HG03575 (cell line): Measurements from ENCODE around the gene NFYC.

ENCODE experiments used
- ATAC-seq: cut with Tn5 transposase; IDR thresholded peaks from one replicate; pipeline ENCODE4 v1.9.1; 2021; ENCODE audit not compliant: unreplicated experiment, insufficient number of reproducible peaks, low FRiP score; ENCODE audit errors: extremely low read depth

The NFYC gene

GRCh38 chr1:40691538-40692428 is at the start of gene NFYC:
Gene NFYC (plus strand): TSS chr1:40691704. CDS start chr1:40738844, 47,140 bp downstream.
- ATAC-seq: no peak

GRCh38 chr1:40645118-40645680 is 46.3 kb upstream of the NFYC start:
- ATAC-seq: no peak

- ATAC-seq: no peak
These were observed 45.2 kb upstream of the NFYC start for GRCh38 chr1:40646315-40646714.

GRCh38 chr1:40648200-40648599 is 43.3 kb upstream of the NFYC start:
- ATAC-seq: no peak

GRCh38 chr1:40648928-40649591 is 42.4 kb upstream of the NFYC start:
- no peak for ATAC-seq

- no peak for ATAC-seq
These were observed 41.9 kb upstream of the NFYC start for GRCh38 chr1:40649592-40649930.

GRCh38 chr1:40650075-40650474 is 41.4 kb upstream of the NFYC start:
- no peak for ATAC-seq

- ATAC-seq: no peak
These were observed 40.2 kb upstream of the NFYC start for GRCh38 chr1:40651138-40651857.

GRCh38 chr1:40652468-40652867 is 39.0 kb upstream of the NFYC start:
- no peak for ATAC-seq

GRCh38 chr1:40652979-40653378 is 38.5 kb upstream of the NFYC start:
- no peak for ATAC-seq

- ATAC-seq: no peak
These were observed 37.5 kb upstream of the NFYC start for GRCh38 chr1:40653851-40654537.

- ATAC-seq: no peak
These were observed 34.5 kb upstream of the NFYC start for GRCh38 chr1:40657046-40657445.

- ATAC-seq: no peak
These were observed 32.5 kb upstream of the NFYC start for GRCh38 chr1:40658751-40659648.

GRCh38 chr1:40659649-40659947 is 31.9 kb upstream of the NFYC start:
- ATAC-seq: no peak

- ATAC-seq: no peak
These were observed 29.8 kb upstream of the NFYC start for GRCh38 chr1:40661678-40662077.

GRCh38 chr1:40662151-40662550 is 29.4 kb upstream of the NFYC start:
- no peak for ATAC-seq

- no peak for ATAC-seq
These were observed 28.6 kb upstream of the NFYC start for GRCh38 chr1:40662864-40663263.
